HG03469 (cell line): ENCODE measurements around the gene CACNA1I.

Experiments used
- ATAC-seq: cut with Tn5 transposase; IDR thresholded peaks from one replicate; pipeline ENCODE4 v1.9.1; 2021; ENCODE audit warnings: mild to moderate bottlenecking, moderate library complexity, moderate number of reproducible peaks; ENCODE audit not compliant: unreplicated experiment

Gene CACNA1I

DNA sequence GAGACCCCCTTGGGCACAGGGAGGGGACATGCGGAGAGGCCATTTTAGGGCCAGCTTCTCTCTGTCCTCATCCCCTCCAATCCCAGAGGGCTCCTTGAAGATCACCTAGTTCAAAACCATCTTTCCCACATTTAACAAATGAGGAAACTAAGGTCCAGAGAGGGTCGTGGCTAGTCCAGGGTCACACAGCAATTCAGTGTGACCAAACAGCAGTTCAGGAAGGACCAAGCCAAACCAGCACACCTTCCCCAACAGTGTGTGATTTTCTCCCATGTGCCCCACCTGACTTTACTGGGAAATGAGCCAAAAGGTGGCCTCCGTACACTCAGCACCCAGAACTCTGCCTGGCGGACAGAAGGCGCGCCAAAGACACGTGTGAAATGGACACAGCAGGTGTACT, 51.3 kb downstream of the CACNA1I start:
- no peak for ATAC-seq

DNA sequence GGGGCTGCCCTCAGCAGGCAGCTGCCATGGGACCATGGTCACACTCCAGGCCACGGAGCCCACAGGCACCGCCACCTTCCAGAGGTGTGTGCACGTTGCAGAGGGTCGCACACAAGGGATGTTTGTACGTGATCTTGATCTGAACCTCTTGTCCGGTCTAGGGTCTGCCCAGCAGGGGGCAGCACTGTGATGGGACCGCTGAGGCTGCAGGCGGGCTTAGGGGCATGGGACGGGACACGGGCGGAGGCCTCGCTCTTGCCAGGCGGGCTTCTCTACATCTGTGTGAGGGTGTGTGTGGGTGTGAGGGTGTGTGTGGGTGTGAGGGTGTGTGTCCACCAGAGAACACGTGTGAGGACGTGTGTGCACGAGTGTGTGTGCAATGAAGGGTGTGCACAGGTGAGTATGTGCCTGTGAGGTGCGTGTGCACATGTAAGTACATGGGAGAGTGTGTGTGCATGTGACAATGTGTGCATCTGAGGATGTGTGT, 52.4 kb downstream of the CACNA1I start:
- ATAC-seq, result no peak

DNA sequence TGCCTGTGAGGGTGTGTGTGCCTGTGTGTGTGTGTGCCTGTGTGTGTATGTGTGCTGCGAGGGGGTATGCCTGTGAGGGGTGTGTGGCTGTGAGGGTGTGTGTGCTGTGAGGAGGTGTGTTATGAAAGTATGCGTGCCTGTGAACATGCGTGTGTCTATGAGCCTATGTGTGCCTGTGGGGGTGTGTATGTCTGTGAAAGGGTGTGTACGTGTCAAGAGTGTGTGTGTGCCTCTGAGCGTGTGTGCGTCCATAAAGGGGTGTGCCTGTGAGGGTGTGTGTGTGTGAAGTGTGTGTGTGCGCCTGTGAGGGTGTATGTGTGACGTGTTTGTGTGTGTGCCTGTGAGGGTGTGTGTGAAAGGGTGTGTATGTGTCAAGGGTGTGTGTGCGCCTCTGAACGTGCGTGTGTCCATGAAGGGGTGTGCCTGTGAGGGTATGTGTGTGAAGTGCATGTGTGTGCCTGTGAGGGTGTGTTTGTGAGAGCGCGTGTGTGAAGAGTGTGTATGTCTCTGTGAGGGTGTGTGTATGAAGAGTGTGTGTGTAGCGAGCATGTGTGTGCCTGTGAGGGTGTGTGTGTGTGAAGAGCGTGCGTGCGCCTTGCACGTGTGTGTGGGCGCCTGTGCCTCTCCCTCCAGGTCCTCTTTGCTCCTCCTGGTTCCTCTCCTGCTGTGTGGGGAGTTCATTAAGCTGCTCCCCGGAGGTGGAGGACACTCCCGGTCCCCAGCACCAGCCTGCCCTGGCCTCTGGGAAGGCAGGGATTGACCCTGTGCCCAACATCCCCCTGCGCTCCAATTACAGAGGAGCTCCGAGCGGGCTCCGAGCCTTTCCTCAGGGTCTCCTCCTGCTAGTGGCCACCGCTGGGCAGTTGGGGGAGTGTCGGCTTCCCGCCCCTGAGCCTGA, 53.3 kb downstream of the CACNA1I start:
- no peak for ATAC-seq

DNA sequence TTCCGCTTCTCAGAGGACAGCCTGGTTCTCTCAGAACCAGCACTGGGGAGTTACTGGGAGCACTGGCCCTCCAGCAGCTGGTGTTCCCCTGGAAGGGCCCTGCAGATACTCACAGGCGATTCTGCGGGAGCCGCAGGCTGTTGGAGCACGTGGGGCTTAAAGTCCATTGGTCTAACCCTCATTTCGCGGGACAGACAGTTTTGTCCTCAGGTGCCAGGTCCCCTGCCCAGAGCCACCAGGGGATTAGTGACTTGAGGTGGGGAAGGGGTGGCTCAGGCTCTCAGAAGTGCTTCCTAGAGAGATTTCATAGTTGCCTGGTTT, 53.9 kb downstream of the CACNA1I start:
- no peak for ATAC-seq

DNA sequence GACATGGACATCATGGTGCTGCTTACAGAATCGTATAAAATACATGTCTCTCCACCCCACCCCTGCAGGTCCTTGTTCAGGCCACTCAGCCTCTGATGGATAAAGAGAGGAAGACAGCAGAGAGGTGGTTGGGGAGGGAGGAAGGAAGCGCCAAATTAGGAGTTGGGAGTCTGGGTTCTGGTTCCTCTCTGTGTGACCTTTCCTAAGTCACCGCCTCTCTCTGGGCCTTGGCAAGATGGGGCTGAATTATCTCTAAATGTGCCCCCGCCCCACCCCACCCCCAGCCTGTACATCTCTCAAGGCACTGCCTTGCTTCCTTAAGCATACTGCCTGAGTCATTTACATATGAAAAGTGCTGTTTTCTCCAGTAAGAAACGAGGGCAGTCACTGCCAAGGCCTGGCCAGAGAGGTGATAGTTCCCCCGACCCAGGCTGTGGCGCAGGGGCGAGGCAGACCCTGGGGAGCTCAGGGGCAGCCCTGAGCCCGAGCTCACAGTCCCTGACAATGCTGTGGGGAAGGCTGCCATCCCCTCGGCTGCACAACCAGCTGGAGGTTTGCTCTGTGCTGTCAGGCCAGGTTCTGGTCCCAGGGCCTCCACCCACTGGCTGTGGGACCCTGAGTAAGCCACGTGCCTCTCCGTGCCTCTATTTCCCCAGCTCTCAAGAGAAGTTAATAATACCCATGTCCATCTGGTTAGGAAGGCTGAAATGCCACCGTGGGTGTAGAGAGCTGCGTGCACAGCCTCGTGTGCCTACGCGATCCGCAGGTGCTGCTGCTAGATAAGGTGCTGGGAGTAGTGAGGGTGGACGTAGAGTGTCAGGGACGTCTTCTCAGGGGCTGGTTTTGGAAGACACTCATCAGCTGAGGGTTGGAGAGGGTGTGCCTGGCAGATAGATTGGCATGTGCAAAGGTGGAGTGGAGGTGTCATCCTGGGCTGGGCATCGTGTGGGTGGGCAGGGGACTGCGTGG, 55.3 kb downstream of the CACNA1I start:
- no peak for ATAC-seq

DNA sequence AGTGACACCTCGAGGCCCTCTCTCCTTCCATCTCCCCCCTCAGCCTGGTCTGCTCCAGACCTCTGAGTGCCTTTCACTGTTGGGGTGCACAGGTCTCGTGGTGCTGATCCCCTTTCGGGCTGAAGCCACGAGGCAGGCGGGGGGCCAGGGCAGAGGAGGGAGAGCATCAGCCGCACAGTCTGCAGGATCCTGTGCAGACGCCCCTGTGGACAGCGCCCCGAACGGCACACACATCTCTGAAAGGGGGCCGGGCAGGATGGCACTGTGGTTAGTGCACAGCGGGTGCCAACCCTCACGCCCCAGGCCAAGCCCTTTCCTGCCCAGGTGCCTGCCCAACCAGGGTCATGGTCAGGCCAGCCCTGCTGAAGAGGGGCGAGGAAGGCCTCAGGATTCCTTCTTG, 56.7 kb downstream of the CACNA1I start:
- ATAC-seq, result no peak

DNA sequence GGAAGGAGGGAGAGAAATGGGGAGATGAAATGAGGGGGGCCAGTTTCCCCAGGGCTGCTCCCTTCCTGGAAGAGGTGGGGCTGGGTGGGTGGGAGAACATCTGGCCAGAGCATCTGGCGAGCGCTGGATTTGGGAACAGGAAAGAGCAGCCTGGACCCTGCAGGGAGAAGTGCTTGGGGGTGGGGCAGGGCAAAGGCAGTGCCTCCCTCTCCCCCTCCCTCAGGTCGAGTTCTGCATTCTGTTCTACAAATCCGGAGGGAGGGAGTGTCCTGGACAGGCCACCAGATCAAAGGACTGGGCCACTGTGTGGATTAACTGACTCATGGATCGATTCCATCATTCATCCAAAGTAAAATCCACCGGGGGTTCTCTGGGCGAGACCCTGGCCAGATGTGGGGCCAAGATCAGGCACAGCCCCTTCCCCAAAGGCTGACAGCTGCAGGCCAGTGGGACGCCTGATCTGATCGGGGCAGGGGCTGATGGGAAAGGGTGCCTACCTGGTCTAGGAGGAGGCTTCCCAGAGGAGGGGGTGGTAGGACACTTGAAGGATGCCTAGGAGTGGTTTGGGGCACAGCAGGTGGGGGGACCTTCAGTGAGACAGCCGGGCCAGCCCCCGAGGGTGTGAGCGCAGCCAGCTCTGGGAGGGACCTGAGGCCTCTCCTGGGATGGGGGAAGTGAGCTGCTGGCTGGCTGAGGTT, 57.5 kb downstream of the CACNA1I start:
- no peak for ATAC-seq

DNA sequence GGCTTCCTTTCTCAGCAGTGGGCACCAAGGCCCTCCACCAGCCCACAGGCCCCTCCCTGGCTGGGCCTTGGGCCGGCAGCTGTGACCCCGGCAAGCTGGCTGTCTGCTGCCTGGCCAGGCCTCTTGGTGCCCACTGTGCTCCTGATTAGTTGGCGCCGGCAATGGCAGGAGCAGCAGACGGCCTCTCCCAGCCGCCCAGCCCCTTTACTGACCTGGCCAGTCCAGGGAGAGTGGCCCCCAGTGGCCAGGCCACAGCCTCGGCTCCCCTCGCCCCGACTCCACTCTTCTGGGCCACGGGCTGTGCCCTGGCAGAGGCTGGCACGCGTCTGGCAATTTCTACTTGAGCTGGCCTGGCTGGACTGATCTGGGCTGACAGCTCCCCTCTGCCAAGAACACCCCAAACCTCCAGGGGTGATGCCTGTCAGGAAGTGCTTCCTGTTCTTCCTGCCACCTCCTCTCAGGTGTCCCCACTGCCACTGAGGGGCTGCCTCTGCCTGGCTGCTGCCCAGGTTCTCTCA, 58.1 kb downstream of the CACNA1I start:
- no peak for ATAC-seq

DNA sequence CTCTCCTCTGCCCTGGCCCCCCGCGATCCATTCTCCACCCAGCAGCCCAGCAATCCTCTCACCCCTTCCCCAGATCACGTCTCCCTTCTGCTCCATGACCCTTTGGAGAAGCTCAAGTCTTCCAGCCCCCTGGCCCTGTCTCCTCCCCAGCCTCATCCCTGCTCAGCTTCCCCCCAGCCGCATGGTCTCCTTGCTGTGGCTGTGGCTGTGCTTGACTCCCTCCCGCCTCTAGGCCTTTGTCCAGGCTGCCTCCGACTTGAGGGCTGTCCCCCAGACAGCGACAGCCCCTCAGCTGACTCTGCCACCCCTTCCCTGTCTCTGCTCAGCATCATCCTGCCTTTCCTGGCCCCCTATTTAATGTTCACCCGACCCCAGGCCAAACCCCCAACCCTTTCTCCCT, 59.3 kb downstream of the CACNA1I start:
- ATAC-seq, result no peak

DNA sequence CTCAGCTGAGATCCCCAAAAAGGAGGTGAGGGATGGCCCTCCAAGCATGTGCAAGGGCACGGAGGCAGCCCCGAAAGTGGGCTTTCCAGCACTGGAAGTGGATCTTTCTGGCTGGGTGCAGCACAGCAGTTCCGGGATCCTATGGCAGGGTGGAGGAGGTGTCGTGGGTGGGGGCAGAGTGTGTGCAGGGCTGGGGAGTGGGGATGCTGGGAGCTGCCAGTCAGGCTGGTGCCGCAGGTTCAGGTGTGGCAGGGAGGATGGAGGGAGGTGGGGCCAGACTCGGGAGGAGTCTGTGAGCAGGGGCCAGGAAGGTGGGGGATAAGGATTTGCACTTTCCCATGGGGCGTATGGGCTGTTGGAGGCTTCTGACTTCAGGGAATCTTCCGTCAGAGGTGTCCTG, 60.2 kb downstream of the CACNA1I start:
- ATAC-seq, result no peak

DNA sequence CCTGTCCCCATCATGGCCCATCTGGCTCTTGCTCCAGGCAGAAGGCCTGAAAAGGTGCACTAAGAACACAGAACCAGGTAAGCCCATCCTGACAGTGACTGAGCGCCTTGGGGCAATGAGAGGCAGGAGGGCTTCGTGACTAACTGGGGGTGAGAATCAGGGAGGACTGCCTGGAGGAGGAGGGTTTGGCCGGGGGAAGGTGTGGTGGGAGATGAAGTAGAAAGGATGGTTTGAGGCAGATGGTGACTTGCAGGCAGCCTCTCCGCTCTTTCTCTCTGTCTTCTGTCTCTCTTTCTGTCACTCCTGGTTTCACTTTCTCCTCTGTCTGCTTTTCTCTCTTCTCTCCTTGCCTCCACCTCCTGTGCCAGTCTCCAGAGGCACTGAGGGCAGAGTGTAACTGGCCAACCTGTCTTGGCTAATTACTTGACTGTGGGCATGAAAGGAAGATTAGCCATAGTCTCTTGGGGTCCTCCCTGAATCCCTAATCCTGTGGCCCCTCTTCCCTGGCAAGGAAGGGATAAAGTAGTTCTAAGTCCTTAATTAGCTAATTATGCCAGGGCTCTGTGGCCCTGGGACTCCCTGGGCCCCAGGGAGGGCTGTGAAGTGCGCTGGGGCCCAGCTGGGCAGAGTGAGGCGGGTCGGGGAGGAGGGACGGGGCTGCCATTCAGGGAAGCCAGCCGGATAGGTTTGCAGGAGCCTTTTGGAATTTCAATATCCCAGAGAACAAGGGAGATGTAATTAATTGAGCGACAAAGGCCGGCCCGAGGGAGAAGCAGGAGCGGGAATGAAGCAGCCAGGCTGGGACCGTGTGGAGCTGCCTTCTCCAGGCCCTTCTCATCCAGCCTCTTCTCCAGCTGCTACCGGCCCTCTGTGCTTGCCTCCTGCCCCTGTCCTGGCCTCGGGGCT, 61.1 kb downstream of the CACNA1I start:
- no peak for ATAC-seq

DNA sequence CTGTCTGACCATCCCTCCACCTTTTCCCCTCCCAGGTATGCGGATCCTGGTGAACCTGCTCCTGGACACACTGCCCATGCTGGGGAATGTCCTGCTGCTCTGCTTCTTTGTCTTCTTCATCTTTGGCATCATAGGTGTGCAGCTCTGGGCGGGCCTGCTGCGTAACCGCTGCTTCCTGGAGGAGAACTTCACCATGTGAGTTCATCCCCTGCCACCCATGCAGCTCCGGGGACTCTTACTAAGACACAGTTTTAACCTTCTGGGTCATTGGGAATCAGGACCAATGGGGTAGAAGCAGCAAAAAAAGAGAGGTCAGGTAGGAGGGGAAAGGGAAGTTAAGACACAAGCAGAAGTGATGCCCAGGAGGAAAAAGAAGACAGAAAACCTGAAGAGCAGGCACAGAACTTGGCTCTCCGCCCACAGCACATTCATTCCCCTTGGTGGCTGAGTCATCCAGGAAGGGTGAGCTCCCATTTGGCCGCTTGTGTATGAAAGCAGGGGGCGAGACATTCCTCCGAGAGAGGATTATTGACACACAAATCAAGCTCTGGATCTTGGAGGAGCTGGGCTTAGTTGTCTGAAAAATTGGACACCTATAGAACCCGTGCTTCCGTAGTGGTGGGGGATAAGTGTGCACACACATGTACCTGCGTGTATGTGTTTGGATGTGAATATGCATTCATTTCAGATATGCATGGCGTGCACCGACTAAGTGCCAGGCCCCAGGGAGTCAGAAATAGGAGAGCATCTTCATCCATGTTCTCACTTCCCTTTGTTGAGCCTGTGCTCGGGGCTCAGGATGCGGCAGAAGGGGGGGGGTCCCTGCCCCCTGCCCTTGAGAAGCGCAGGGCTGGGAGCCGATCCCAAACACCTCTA, 64.2 kb downstream of the CACNA1I start:
- ATAC-seq, result no peak

DNA sequence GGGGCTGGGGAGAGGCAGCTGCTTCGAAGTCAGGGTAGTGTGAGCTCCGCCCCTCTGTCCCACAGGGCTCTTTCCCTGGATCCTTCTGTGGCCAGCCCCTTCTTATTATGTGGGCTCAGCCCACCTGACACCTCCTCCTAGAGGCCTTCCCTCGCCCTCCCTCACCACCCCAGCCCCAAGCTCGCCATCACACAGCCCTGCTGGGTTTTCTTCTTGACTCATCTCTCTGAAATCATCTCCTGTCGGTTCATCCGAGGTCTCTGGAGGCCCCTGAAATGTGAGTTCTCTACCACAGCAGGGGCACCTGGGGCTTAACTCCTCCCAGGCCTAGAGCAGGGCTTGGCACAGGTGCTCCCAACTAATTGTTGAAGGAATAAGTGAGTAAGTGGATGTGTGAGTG, 65.2 kb downstream of the CACNA1I start:
- ATAC-seq, result no peak

DNA sequence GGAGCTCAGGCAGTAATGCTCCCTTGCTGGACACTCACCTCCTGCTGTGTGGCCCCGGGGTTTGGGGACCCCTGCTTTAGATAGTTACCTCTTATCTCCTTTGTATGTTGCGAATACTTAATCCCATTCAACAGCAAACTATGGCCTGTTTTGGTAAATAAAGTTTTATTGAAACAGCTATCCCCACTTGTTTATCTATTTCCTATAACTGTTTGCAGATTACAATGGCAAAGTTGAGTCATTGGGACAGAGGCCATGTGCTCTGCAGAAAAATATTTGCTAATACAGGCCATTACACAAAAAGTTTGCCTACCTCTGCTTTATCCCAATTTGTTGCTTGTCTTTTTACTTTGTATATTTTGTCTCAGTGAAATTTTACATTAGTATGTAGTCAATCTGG, 68.4 kb downstream of the CACNA1I start:
- ATAC-seq, result no peak

DNA sequence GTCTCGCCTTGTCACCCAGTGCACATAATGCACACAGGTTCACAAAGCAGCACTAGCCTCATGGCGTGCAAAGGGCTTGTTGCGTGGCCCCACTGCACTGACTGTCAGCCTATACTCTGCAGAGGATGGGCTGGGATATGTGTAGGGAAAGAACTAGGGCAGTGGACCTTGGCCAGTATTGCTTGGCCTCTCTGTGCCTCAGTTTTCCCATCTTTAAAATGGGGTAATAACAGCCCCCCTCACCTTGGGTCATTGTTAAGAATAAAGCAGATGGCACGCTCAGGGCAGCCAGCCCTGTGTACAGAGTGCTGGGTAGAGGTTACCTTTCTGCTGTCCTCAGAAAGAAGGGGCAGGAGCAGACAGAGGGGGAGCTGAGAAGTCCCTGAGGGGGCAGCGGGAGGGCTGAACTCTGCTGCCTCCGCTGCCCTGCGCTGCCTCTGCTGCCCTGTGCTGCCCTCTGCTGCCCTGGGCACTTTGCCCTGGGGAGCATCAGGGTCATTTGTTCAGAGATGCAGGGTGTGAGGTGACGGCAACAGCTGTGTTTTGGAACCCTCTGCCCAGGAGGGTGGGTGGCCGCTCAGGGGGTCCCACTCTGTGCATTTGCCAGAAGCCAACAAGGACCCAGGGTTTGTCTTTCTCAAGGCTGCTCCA, 71.2 kb downstream of the CACNA1I start:
- no peak for ATAC-seq

DNA sequence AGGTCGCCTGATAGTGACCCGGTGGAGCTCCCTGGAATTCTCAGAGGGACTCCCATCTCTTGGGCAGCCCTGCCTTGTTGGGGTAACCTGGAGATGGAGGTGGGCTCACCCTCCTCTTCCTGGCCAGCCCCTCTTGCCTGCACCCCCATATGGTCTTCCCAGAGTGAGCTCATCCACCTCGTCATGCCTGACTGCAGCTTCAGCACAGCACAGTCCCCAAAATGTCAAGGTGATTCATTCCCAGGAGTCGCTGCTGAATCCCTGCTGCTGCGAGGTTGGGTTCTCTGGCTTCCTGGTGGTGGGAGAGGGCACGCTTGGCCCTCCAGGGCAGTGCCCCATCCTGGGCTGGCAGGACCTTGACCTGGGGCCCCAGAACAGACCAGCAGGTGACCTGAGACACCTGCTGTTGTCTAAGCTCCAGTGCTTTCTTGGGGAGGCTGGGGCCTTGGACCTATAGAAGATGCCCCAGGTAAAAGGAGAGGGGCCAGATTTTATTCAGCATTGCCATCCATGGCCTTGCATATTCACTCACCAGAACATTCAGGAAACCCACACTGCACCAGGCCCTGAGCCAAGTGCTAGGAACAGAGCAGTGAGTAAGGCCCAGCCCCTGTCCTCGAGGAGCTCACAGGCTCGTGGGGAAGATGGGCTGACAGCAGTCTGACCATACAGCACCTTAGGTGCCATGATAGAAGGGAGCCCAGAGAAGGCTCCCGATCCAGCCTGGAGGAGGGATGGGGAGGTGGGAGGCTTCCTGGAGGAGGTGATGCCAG, 72.9 kb downstream of the CACNA1I start:
- no peak for ATAC-seq

DNA sequence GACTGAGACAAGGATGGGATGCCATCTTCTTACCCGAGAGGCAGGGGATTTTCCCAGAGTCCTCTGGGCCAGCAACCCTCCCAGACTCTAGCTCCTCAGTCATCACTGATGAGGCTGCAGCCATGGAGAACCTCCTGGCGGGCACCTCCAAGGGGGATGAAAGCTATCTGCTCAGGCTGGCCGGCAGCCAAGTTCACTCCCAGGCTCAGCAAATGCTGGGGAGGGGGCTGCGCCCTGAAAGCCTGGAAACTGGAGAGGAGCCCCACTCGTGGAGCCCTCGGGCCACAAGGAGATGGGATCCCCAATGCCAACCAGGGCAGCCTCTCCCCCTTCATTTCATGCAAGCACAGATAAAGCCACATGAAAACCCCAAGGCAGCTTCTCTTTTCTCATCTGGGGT, 75.0 kb downstream of the CACNA1I start:
- no peak for ATAC-seq
